HEK293 (cell line): ENCODE results near the gene DIS3L2.

ENCODE experiments used
- CTCF ChIA-PET: fragments of 350-600 bp; formaldehyde crosslinking; extraction: SDS; loops from one replicate; lab custom pipeline; 2021; ENCODE audit warnings: antibody characterized with exemption; lab: Yijun Ruan, JAX
- POLR2A ChIA-PET: fragments of 300-600 bp; formaldehyde crosslinking; extraction: SDS; loops from one replicate; lab custom pipeline; 2020; ENCODE audit warnings: antibody characterized with exemption, inconsistent platforms; lab: Yijun Ruan, JAX
- H3K27ac ChIP-seq: fragments of 200-500 bp; sonication (Bioruptor generic); 2 replicates; pipeline ENCODE4 v1.5.1; 2014; ENCODE audit warnings: low read depth, low read length, control low read depth, inconsistent platforms; ENCODE audit errors: extremely low read depth
- H3K36me3 ChIP-seq, 2 experiments: fragments of 200-500 bp in 1 of 2; sonication (Bioruptor generic) in 1 of 2; 1 replicate in 1 of 2; 2 replicates in 1 of 2; pipeline ENCODE4 v1.5.1; 2014 to 2017; ENCODE audit warnings: inconsistent platforms in 2 of 2, low read length in 2 of 2; ENCODE audit not compliant: control insufficient read depth in 2 of 2, insufficient read depth in 1 of 2
- H3K4me1 ChIP-seq: fragments of 200-500 bp; sonication (Bioruptor generic); 2 replicates; pipeline ENCODE4 v1.5.1; 2014; ENCODE audit warnings: mild to moderate bottlenecking, low read length, inconsistent platforms; ENCODE audit not compliant: control insufficient read depth, insufficient read depth
- H3K4me3 ChIP-seq: 2 replicates; pipeline ENCODE4 v1.5.1; 2011; ENCODE audit warnings: low read depth, mild to moderate bottlenecking, control low read depth, low read length, moderate library complexity
- H3K9me3 ChIP-seq: fragments of 200-500 bp; sonication (Bioruptor generic); 2 replicates; pipeline ENCODE4 v1.5.1; 2014; ENCODE audit warnings: low read depth, low read length, inconsistent platforms; ENCODE audit not compliant: control insufficient read depth, insufficient read depth
- GLIS1 ChIP-seq: fragments of 450-650 bp; formaldehyde crosslinking; IDR thresholded peaks from 2 replicates; pipeline ENCODE4 v1.5.1; 2016; ENCODE audit warnings: missing biosample characterization, missing genetic modification characterization
- HOXA7 ChIP-seq: sonication (generic); formaldehyde crosslinking; IDR thresholded peaks from 2 replicates; pipeline ENCODE4 v1.8.1; 2022; ENCODE audit warnings: missing genetic modification reagents, borderline replicate concordance
- SALL2 ChIP-seq: fragments of 450-650 bp; formaldehyde crosslinking; IDR thresholded peaks from 2 replicates; pipeline ENCODE4 v1.5.0; 2017; ENCODE audit warnings: missing biosample characterization, mild to moderate bottlenecking, missing genetic modification characterization, borderline replicate concordance
- YY1 ChIP-seq: fragments of 450-650 bp; formaldehyde crosslinking; IDR thresholded peaks from 2 replicates; pipeline ENCODE4 v1.5.1; 2018; ENCODE audit warnings: missing biosample characterization, missing genetic modification characterization
- YY2 ChIP-seq: fragments of 450-650 bp; formaldehyde crosslinking; IDR thresholded peaks from 2 replicates; pipeline ENCODE4 v1.5.1; 2016; ENCODE audit warnings: missing biosample characterization, missing genetic modification characterization
- ZBTB20 ChIP-seq: fragments of 450-650 bp; formaldehyde crosslinking; IDR thresholded peaks from 2 replicates; pipeline ENCODE4 v1.5.1; 2016; ENCODE audit warnings: missing biosample characterization, missing genetic modification characterization
- ZNF112 ChIP-seq: fragments of 450-650 bp; formaldehyde crosslinking; IDR thresholded peaks from 2 replicates; pipeline ENCODE4 v1.5.0; 2017; ENCODE audit warnings: missing biosample characterization, missing genetic modification characterization
- ZNF132 ChIP-seq: fragments of 450-650 bp; formaldehyde crosslinking; IDR thresholded peaks from 2 replicates; pipeline ENCODE4 v1.5.1; 2017; ENCODE audit warnings: missing biosample characterization, missing genetic modification characterization, borderline replicate concordance
- ZNF169 ChIP-seq: fragments of 450-650 bp; formaldehyde crosslinking; IDR thresholded peaks from 2 replicates; pipeline ENCODE4 v1.5.1; 2016; ENCODE audit warnings: missing biosample characterization, missing genetic modification characterization
- ZNF184 ChIP-seq: fragments of 450-650 bp; IDR thresholded peaks from 2 replicates; pipeline ENCODE4 v1.5.1; 2018; ENCODE audit warnings: missing biosample characterization, mild to moderate bottlenecking, missing genetic modification characterization
- ZNF19 ChIP-seq: fragments of 450-650 bp; formaldehyde crosslinking; IDR thresholded peaks from 2 replicates; pipeline ENCODE4; 2016; ENCODE audit warnings: missing biosample characterization, missing genetic modification characterization, low read depth
- ZNF214 ChIP-seq: fragments of 450-650 bp; formaldehyde crosslinking; IDR thresholded peaks from 2 replicates; pipeline ENCODE4 v1.5.1; 2017; ENCODE audit warnings: missing biosample characterization, mild to moderate bottlenecking, missing genetic modification characterization, borderline replicate concordance
- ZNF23 ChIP-seq: fragments of 450-650 bp; formaldehyde crosslinking; IDR thresholded peaks from 2 replicates; pipeline ENCODE4 v1.5.1; 2016; ENCODE audit warnings: missing biosample characterization, missing genetic modification characterization, borderline replicate concordance
- ZNF248 ChIP-seq: fragments of 450-650 bp; formaldehyde crosslinking; IDR thresholded peaks from 2 replicates; pipeline ENCODE4 v1.5.1; 2017; ENCODE audit warnings: missing biosample characterization, missing genetic modification characterization
- ZNF280D ChIP-seq: fragments of 450-650 bp; formaldehyde crosslinking; IDR thresholded peaks from 2 replicates; pipeline ENCODE4 v1.5.1; 2016; ENCODE audit warnings: missing biosample characterization, missing genetic modification characterization
- ZNF473 ChIP-seq: fragments of 450-650 bp; formaldehyde crosslinking; IDR thresholded peaks from 2 replicates; pipeline ENCODE4 v1.5.1; 2017; ENCODE audit warnings: missing biosample characterization, missing genetic modification characterization
- ZNF488 ChIP-seq: fragments of 450-650 bp; formaldehyde crosslinking; IDR thresholded peaks from 2 replicates; pipeline ENCODE4 v1.5.1; 2016; ENCODE audit warnings: missing biosample characterization, missing genetic modification characterization
- ZNF600 ChIP-seq: fragments of 450-650 bp; formaldehyde crosslinking; IDR thresholded peaks from 2 replicates; pipeline ENCODE4 v1.5.1; 2016; ENCODE audit warnings: missing biosample characterization, missing genetic modification characterization
- ZNF639 ChIP-seq: fragments of 450-650 bp; formaldehyde crosslinking; IDR thresholded peaks from 2 replicates; pipeline ENCODE4 v1.5.1; 2016; ENCODE audit warnings: missing biosample characterization, missing genetic modification characterization
- ZNF785 ChIP-seq: fragments of 450-650 bp; formaldehyde crosslinking; IDR thresholded peaks from 2 replicates; pipeline ENCODE4 v1.5.1; 2016; ENCODE audit warnings: missing biosample characterization, missing genetic modification characterization
- ZXDB ChIP-seq: fragments of 450-650 bp; formaldehyde crosslinking; IDR thresholded peaks from 2 replicates; pipeline ENCODE4 v1.5.1; 2016; ENCODE audit warnings: missing biosample characterization, missing genetic modification characterization
- TF ChIP-seq, protein P1 (sequence below): fragments of 450-650 bp; formaldehyde crosslinking; IDR thresholded peaks from 2 replicates; pipeline ENCODE4 v1.5.1; 2016; ENCODE audit warnings: missing biosample characterization, missing genetic modification characterization
- TF ChIP-seq, protein P2 (sequence below): fragments of 450-650 bp; formaldehyde crosslinking; IDR thresholded peaks from 2 replicates; pipeline ENCODE4 v1.5.1; 2017; ENCODE audit warnings: missing biosample characterization, missing genetic modification characterization

Gene DIS3L2

GRCh38 chr2:232232915-232233314, 271.4 kb downstream of the DIS3L2 start:
- no peaks in the 10 kb centered on the region for H3K9me3 ChIP-seq
- TF ChIP-seq, protein P1, sequence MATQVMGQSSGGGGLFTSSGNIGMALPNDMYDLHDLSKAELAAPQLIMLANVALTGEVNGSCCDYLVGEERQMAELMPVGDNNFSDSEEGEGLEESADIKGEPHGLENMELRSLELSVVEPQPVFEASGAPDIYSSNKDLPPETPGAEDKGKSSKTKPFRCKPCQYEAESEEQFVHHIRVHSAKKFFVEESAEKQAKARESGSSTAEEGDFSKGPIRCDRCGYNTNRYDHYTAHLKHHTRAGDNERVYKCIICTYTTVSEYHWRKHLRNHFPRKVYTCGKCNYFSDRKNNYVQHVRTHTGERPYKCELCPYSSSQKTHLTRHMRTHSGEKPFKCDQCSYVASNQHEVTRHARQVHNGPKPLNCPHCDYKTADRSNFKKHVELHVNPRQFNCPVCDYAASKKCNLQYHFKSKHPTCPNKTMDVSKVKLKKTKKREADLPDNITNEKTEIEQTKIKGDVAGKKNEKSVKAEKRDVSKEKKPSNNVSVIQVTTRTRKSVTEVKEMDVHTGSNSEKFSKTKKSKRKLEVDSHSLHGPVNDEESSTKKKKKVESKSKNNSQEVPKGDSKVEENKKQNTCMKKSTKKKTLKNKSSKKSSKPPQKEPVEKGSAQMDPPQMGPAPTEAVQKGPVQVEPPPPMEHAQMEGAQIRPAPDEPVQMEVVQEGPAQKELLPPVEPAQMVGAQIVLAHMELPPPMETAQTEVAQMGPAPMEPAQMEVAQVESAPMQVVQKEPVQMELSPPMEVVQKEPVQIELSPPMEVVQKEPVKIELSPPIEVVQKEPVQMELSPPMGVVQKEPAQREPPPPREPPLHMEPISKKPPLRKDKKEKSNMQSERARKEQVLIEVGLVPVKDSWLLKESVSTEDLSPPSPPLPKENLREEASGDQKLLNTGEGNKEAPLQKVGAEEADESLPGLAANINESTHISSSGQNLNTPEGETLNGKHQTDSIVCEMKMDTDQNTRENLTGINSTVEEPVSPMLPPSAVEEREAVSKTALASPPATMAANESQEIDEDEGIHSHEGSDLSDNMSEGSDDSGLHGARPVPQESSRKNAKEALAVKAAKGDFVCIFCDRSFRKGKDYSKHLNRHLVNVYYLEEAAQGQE (tag by site-specific recombination), result no peak
- TF ChIP-seq ZNF184, result no peak
- no peak for TF ChIP-seq ZNF112 (tag by site-specific recombination)
- no peak for TF ChIP-seq ZNF248 (tag by site-specific recombination)
- TF ChIP-seq ZNF169, result no peak
- TF ChIP-seq SALL2 (tag by site-specific recombination), result no peak
- no peak for TF ChIP-seq HOXA7 (CRISPR knock-in tag)
- no peak for TF ChIP-seq YY2
- TF ChIP-seq ZNF280D (tag by site-specific recombination), result no peak
- no peak for TF ChIP-seq ZBTB20 (tag by site-specific recombination)
- no peak for TF ChIP-seq GLIS1 (tag by site-specific recombination)
- TF ChIP-seq ZNF19, result no peak
- ChIA-PET POLR2A (no interaction called here), CTCF (no interaction called here)
- H3K4me3 ChIP-seq, result no peak overlapping the region
- no peaks in the 10 kb centered on the region for H3K36me3 ChIP-seq
- H3K4me1 ChIP-seq, result peaks cover 8% of the 10 kb centered on the region; the same call in 1 of the 2 replicates
- H3K27ac ChIP-seq, result no peak overlapping the region

- H3K36me3 ChIP-seq, result peaks cover 0 to 7% of the 10 kb centered on the region in 2 experiments; a peak in 1 of 3 replicates
- no peak for TF ChIP-seq ZXDB (tag by site-specific recombination)
- no peak for TF ChIP-seq ZNF23
- TF ChIP-seq ZNF785 (tag by site-specific recombination), result no peak
- no peak for TF ChIP-seq ZNF600 (tag by site-specific recombination)
- TF ChIP-seq ZNF488 (tag by site-specific recombination), result no peak
- TF ChIP-seq ZNF214, result no peak
- TF ChIP-seq ZNF473, result no peak
- TF ChIP-seq ZNF132 (tag by site-specific recombination), result no peak
- TF ChIP-seq, protein P2, sequence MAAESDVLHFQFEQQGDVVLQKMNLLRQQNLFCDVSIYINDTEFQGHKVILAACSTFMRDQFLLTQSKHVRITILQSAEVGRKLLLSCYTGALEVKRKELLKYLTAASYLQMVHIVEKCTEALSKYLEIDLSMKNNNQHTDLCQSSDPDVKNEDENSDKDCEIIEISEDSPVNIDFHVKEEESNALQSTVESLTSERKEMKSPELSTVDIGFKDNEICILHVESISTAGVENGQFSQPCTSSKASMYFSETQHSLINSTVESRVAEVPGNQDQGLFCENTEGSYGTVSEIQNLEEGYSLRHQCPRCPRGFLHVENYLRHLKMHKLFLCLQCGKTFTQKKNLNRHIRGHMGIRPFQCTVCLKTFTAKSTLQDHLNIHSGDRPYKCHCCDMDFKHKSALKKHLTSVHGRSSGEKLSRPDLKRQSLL (tag by site-specific recombination), result no peak
- no peak for TF ChIP-seq ZNF639 (tag by site-specific recombination)
- TF ChIP-seq YY1 (tag by site-specific recombination), result no peak
- TF ChIP-seq, all 188 proteins: peak for 0
- Histone ChIP-seq H3K27ac (no peak overlapping the region), H3K4me3 (no peak overlapping the region), H3K4me1 (peaks cover 8% of the 10 kb centered on the region; the same call in 1 of the 2 replicates), H3K9me3 (no peaks in the 10 kb centered on the region)
- ChIA-PET CTCF (interaction anchor here (0.6 to 2.8 kb wide), 5 partner anchors 27 to 310 kb away, joined by 3 to 8 read pairs (median 5); no protein-coding TSS in a partner anchor), POLR2A (no interaction called here)
These were observed 273.6 kb downstream of the DIS3L2 start for GRCh38 chr2:232234922-232235615.
